ENCODE data around the gene LELP1.

- TF ChIP-seq TEAD4 (IDR thresholded peaks at IDR 0.05; ENCODE audit: borderline replicate concordance, insufficient read depth) (no peak), CTCF (IDR thresholded peaks at IDR 0.05) (no peak), EZH2phosphoT487 (IDR thresholded peaks at IDR 0.05; ENCODE audit: borderline replicate concordance, low read depth) (no peak), POLR2AphosphoS5 (IDR thresholded peaks at IDR 0.05; ENCODE audit: low read depth, low read length) (no peak), SIN3A (IDR thresholded peaks at IDR 0.05; ENCODE audit: borderline replicate concordance, low read depth, low read length) (no peak), MAX (IDR thresholded peaks at IDR 0.05; ENCODE audit: low read depth) (no peak)
- TF ChIP-seq, protein P1, sequence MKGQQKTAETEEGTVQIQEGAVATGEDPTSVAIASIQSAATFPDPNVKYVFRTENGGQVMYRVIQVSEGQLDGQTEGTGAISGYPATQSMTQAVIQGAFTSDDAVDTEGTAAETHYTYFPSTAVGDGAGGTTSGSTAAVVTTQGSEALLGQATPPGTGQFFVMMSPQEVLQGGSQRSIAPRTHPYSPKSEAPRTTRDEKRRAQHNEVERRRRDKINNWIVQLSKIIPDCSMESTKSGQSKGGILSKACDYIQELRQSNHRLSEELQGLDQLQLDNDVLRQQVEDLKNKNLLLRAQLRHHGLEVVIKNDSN (IDR thresholded peaks at IDR 0.05; ENCODE audit: borderline replicate concordance, low read depth): no peak
These were observed 22.7 kb upstream of the LELP1 start for GRCh38 chr1:153180556-153180955.

Measured in SK-N-SH (cell line).